Muscle layer of colon (tissue), 2 donors: ENCODE data around the gene MGMT.

Experiments
- H3K27ac ChIP-seq: one replicate; pipeline ENCODE4 v1.7.0; 2013; ENCODE audit warnings: low read depth, mild to moderate bottlenecking, low read length, moderate library complexity
- H3K27me3 ChIP-seq, 2 donors: one replicate each; pipeline ENCODE4 v1.7.0; 2013; ENCODE audit warnings: low read length in 2 of 2, mild to moderate bottlenecking in 2 of 2; ENCODE audit not compliant: insufficient read depth in 2 of 2, control insufficient read depth in 1 of 2
- H3K36me3 ChIP-seq: one replicate; pipeline ENCODE4 v1.7.0; 2013; ENCODE audit warnings: mild to moderate bottlenecking, low read length; ENCODE audit not compliant: insufficient read depth
- H3K4me1 ChIP-seq: one replicate; pipeline ENCODE4 v1.7.0; 2013; ENCODE audit warnings: mild to moderate bottlenecking, low read length; ENCODE audit not compliant: insufficient read depth
- H3K4me3 ChIP-seq, 2 donors: one replicate each; pipeline ENCODE4 v1.7.0; 2013; ENCODE audit warnings: low read length in 2 of 2, low read depth in 1 of 2, mild to moderate bottlenecking in 1 of 2, moderate library complexity in 1 of 2
- H3K9ac ChIP-seq: one replicate; pipeline ENCODE4 v1.7.0; 2013; ENCODE audit warnings: low read length
- H3K9me3 ChIP-seq: one replicate; pipeline ENCODE4 v1.7.0; 2013; ENCODE audit warnings: mild to moderate bottlenecking, low read length
- donor health status: abdominal sarcoma.
- donor health status: Adenocarcinoma of cecum.

MGMT gene

DNA sequence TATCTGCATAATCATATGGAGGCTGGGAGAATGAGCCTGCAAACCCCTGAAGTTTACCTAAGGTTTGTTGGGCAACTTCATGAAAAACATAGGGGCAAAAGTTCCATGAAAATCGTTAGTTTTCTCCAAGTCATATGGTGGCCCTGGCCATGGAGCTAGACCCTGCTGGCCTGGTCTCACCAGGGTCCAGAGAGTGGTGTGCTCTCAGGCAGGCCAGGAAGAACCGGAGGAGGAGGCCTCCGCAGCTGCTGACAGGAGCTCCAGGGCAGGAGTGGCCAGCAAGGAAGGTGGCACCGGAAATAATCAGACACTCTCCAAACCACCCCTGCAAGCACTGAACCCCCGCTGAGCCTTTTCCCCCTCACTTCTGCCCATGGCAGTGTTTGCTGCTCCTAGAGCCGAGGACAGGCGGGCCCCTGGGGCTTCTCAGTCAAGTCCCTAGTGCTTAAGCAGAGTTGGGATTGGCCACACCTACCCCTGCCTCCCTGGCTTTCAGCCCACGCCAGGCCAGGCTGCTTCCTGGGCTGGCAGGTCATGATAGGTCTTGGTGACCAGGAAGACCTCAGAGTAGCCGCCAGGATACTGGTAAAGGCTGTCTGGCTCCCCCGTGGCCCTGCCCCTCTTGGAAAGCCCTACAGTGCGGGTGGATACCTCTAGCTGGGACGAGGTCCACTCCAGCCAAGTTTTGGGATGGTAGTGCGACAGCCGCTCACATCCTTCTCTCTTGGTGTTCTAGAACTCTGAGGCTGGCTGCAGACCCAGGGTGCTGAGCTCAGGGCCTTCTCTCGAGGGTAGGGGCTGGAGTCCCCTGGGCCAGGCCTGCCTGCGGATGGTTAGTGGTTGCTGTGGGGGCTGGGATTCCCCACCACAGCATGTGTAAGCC, 242.8 kb downstream of the MGMT start:
- no peaks in the 10 kb centered on the region for H3K36me3 ChIP-seq
- no peak overlapping the region for H3K27ac ChIP-seq

GRCh38 chr10:129710510-129710847, 243.4 kb downstream of the MGMT start:
- Histone ChIP-seq H3K4me1 (no peaks in the 10 kb centered on the region), H3K4me3 (no peak overlapping the region), H3K27ac (no peak overlapping the region), H3K36me3 (no peaks in the 10 kb centered on the region), H3K9me3 (no peaks in the 10 kb centered on the region), H3K27me3 (no peaks in the 10 kb centered on the region), H3K9ac (no peak overlapping the region)

More for the DNA sequence above, 242.8 kb downstream of the MGMT start:
- Histone ChIP-seq H3K27me3 (no peaks in the 10 kb centered on the region), H3K4me1 (no peaks in the 10 kb centered on the region), H3K9ac (no peak overlapping the region), H3K9me3 (no peaks in the 10 kb centered on the region), H3K4me3 (no peak overlapping the region)

GRCh38 chr10:129711291-129711690, 244.2 kb downstream of the MGMT start:
- Histone ChIP-seq H3K4me3 (no peak overlapping the region), H3K9me3 (no peaks in the 10 kb centered on the region), H3K4me1 (no peaks in the 10 kb centered on the region), H3K36me3 (no peaks in the 10 kb centered on the region), H3K9ac (no peak overlapping the region), H3K27me3 (no peaks in the 10 kb centered on the region), H3K27ac (no peak overlapping the region)

DNA sequence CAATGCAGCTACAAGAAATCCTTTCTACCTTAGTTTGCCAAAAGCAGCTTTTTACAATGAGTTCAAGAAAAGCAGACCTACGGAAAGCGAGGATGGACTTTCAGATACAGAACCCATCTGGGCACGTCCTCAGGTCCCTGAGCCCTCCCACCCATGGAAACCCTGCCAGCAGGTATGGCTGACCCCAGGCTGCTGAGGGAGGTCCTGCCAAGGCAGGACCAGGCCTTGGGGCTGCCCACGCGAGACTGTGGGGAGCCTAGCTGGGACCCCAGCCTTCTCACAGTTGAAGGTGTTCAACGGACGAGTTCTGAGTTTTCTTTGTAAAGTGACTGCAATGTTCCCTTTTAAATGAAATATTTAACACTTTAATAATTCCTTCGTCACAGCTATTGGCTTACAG, 245.0 kb downstream of the MGMT start:
- Histone ChIP-seq H3K4me1 (no peaks in the 10 kb centered on the region), H3K36me3 (no peaks in the 10 kb centered on the region), H3K4me3 (no peak overlapping the region), H3K9ac (no peak overlapping the region), H3K27me3 (no peaks in the 10 kb centered on the region), H3K9me3 (no peaks in the 10 kb centered on the region), H3K27ac (no peak overlapping the region)

- H3K27me3 ChIP-seq: no peaks in the 10 kb centered on the region
- H3K36me3 ChIP-seq: peaks cover 4% of the 10 kb centered on the region
- H3K9me3 ChIP-seq: no peaks in the 10 kb centered on the region
Measured at GRCh38 chr10:129713659-129714265, 246.7 kb downstream of the MGMT start.

DNA sequence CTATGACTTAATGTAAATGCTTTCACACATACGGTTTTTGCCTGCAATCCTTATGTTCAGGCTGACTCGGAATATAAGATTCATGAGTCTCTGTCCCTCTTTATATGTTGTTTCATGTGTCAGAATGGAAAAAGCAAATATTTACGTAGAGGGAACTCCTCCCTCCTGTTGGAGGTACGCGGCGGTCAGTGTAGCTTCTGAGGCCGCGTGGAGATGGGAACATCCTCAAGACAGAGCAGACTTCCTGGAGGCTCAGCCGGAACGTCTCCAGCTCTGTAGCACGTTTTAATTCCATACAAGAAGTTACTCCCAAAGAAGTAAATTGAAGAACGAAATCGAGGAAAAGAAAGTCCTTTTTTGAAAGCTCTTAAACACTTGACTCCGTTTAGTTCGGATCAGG, 248.8 kb downstream of the MGMT start:
- Histone ChIP-seq H3K27ac (no peak overlapping the region), H3K36me3 (peaks cover 8% of the 10 kb centered on the region), H3K4me1 (no peaks in the 10 kb centered on the region), H3K4me3 (no peak overlapping the region), H3K9me3 (no peaks in the 10 kb centered on the region), H3K9ac (no peak overlapping the region), H3K27me3 (no peaks in the 10 kb centered on the region)

More at GRCh38 chr10:129713659-129714265, 246.7 kb downstream of the MGMT start:
- Histone ChIP-seq H3K4me1 (no peaks in the 10 kb centered on the region), H3K27ac (no peak overlapping the region), H3K9ac (no peak overlapping the region), H3K4me3 (no peak overlapping the region)

DNA sequence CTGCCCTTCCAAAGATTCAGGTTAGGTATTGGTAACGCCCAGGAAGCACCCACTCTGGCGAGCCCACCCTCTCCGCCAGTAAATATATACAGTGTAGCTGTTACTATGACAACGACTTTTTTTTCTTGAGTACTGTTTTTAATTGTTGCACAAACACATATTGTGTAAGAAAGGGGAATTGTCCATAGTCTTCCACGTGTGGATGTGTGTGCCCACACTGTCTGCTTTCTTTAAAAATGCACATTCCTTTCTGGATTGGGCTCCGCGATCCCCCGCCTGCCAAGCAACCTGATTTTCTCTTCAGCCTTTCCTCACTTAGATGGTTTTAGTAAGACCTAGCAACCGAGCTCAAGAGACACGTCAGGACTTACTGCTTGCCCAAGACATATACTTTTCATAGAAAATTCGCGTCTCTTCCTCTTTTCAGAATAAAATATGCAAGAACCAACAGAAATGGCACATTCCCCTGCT, 249.2 kb downstream of the MGMT start:
- Histone ChIP-seq H3K4me3 (no peak overlapping the region), H3K36me3 (peaks cover 8% of the 10 kb centered on the region), H3K9ac (no peak overlapping the region), H3K4me1 (no peaks in the 10 kb centered on the region), H3K27me3 (no peaks in the 10 kb centered on the region), H3K9me3 (no peaks in the 10 kb centered on the region), H3K27ac (no peak overlapping the region)

DNA sequence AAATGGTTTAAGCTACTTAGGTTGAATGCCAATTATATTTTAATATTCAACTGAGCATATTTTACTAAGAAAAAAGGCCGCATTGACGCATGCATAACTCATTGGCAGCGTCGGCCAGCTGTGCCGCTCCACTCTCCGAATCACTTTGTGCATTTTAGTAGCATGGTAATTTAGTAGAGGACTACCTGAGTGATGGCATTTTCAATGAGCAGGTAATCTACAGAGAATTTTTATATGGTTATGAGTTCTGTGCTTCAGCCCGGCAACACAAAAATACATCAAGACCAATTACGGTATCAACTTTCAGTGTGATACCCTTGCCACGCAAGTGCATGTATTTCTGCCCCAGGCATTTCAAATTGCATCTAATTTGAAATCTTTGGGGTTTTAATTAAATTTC, 249.8 kb downstream of the MGMT start:
- no peak overlapping the region for H3K4me3 ChIP-seq
- H3K27me3 ChIP-seq: no peaks in the 10 kb centered on the region
- H3K36me3 ChIP-seq: peaks cover 8% of the 10 kb centered on the region
- H3K27ac ChIP-seq: no peak overlapping the region
- H3K9me3 ChIP-seq: no peaks in the 10 kb centered on the region
- H3K9ac ChIP-seq: no peak overlapping the region
- H3K4me1 ChIP-seq: no peaks in the 10 kb centered on the region

DNA sequence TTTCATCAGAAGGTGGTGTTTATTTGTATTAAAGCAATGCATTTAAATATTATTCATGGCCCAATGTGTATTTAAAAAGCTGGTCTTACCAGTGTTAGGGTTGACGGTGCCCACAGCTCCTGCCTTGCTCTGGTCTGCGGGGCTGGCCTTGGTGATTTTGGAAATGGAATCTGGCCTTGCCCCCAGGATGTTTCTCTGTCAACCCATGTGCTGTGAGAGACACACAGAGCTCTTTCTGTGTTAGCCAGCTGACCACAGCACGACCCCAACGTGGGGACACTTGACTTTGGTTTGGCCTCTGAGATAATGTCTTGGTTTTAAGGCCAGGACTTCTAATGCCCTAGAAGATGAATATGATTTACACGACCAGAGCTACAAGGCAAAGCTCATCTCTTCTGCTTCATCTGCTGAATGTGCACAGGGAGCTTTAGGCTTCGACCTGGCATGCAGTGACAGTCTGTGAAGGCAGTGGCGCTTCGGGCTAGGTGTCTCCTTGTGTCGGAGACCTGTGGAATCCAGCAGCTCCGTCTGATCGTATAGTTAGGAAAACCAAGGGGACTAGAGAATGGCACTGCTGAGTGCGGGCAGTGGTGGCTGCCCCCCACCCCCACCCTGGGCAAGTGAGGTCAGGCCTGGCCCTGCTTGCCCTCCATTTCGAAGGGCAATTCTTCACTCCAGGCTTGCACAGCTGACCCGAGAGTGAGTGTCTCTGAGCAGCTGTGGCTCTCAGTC, 250.9 kb downstream of the MGMT start:
- H3K4me1 ChIP-seq: no peaks in the 10 kb centered on the region
- H3K9ac ChIP-seq: no peak overlapping the region
- H3K9me3 ChIP-seq: no peaks in the 10 kb centered on the region
- no peak overlapping the region for H3K27ac ChIP-seq
- peaks cover 8% of the 10 kb centered on the region for H3K36me3 ChIP-seq
- H3K4me3 ChIP-seq: no peak overlapping the region
- no peaks in the 10 kb centered on the region for H3K27me3 ChIP-seq

DNA sequence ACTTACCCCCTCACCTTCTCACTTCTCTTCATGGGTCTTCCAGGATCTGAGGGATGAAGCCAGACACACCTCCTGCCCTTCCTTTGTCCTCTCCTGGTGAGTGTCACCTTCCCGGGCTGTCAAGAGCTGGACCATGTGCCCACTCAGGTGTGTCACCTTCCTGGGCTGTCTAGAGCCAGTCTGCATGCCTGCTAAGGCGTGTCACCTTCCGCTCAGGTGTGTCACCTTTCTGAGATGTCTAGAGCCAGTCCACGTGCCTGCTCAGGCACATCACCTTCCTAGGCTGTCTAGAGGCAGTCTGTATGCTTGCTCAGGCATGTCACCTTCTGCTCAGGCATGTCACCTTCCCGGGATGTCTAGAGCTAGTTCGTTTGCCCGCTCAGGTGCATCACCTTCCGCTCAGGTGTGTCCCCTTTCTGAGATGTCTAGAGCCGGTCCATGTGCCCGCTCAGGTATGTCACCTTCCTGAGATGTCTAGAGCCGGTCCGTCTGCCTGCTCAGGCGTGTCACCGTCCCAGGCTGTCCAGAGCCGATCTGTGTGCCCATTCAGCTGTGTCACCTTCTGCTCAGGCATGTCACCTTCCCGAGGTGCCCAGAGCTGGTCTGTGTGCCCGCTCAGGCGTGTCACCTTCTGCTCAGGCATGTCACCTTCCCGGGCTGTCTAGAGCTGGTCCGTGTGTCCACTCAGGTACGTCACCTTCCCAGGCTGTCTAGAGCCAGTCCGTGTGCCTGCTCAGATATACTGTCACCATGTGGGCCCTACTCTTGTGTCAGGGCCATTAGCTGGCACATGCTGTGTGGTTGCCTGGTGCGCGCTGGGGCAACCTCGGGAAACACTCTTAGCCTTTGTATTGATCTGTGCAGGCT, 251.7 kb downstream of the MGMT start:
- no peaks in the 10 kb centered on the region for H3K9me3 ChIP-seq
- H3K27ac ChIP-seq: no peak overlapping the region
- H3K4me3 ChIP-seq: no peak overlapping the region
- no peak overlapping the region for H3K9ac ChIP-seq
- H3K36me3 ChIP-seq: peaks cover 8% of the 10 kb centered on the region
- no peaks in the 10 kb centered on the region for H3K27me3 ChIP-seq
- H3K4me1 ChIP-seq: no peaks in the 10 kb centered on the region

DNA sequence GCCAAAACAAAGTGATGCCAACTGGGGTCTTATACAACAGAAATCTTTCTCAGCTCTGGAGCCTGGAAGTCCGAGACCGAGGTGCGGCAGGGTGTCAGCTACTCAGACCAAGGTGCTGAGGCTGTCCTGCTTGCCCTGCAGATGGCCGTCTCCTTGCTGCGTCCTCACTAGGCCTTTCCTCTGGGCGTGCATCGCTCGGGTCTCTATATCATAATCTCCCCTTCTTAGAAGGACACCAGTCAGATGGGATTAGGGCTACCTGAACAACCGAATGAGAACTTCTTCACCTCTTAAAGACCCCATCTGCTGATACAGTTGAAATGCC, 252.3 kb downstream of the MGMT start:
- no peaks in the 10 kb centered on the region for H3K4me1 ChIP-seq
- H3K27ac ChIP-seq: no peak overlapping the region
- H3K36me3 ChIP-seq: peaks cover 8% of the 10 kb centered on the region
- no peaks in the 10 kb centered on the region for H3K9me3 ChIP-seq
- H3K4me3 ChIP-seq: no peak overlapping the region
- no peaks in the 10 kb centered on the region for H3K27me3 ChIP-seq
- no peak overlapping the region for H3K9ac ChIP-seq
